Hematopoietic multipotent progenitor cell treated with erythropoietin and hydrocortisone succinate and interleukin-3 and kit ligand, for 6 days (in vitro differentiated cells): ENCODE results near the gene ZNF3.
A peak's percentile ranks its signal among the peaks of the same experiment; 100 is the strongest.

Experiments
- DNase-seq: peaks from one replicate; pipeline ENCODE4 v3.0.0-alpha.2; 2015

ZNF3 gene

GRCh38 chr7:100049441-100050291 lies 31.9 kb downstream of the ZNF3 start, which contains the start of gene ZSCAN21:
Gene ZSCAN21 (plus strand): TSS chr7:100049774. CDS start chr7:100057007, 7,233 bp downstream.
- DNase-seq = peak; percentile 84

GRCh38 chr7:100048680-100049079 lies 32.8 kb downstream of the ZNF3 start:
- no peak for DNase-seq

- peak; percentile 75 for DNase-seq
Observed at GRCh38 chr7:100044718-100045117, 36.8 kb downstream of the ZNF3 start.

GRCh38 chr7:100040575-100040974 lies 40.9 kb downstream of the ZNF3 start:
- no peak for DNase-seq

- no peak for DNase-seq
Observed at GRCh38 chr7:100038326-100038725, 43.2 kb downstream of the ZNF3 start.

- DNase-seq = no peak
Observed at GRCh38 chr7:100035876-100036275, 45.6 kb downstream of the ZNF3 start.

GRCh38 chr7:100034871-100035510 lies 46.5 kb downstream of the ZNF3 start:
- no peak for DNase-seq

GRCh38 chr7:100033526-100033925 lies 48.0 kb downstream of the ZNF3 start:
- DNase-seq = no peak

- no peak for DNase-seq
Observed at GRCh38 chr7:100029596-100029995, 51.9 kb downstream of the ZNF3 start.

GRCh38 chr7:100027197-100027596 lies 54.3 kb downstream of the ZNF3 start:
- DNase-seq = no peak

- DNase-seq = no peak
Observed at GRCh38 chr7:100024020-100024619, 57.4 kb downstream of the ZNF3 start.

GRCh38 chr7:100023526-100023925 lies 58.0 kb downstream of the ZNF3 start:
- DNase-seq = no peak

- DNase-seq = no peak
Observed at GRCh38 chr7:100022621-100023020, 58.9 kb downstream of the ZNF3 start.

GRCh38 chr7:100021297-100021696 lies 60.2 kb downstream of the ZNF3 start:
- peak; percentile 25 for DNase-seq
